ENCODE measurements around the gene TMEM187.

The TMEM187 gene

DNA sequence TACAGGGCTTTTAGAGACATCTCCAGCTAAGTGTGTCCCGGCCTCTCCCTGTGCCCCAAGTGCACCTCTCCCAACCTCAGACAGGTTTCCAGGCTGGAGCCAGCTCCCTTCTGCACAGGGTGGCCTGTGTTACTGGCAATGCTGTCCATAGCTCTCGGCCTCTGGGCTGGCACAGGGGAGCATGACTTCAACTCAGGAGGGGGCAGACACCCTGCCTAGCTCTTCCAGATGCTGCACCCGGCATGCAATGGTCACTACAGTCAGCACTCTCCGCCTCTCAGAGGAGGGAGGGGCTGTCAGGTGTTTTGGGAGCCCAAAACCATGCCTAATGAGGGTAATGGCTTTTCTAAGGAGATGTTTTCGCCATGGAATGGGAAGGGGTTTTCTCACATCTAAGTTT, 49.6 kb downstream of the TMEM187 start:
- H3K14ac ChIP-seq (ENCODE audit: low read length): no peak overlapping the region
- no peak overlapping the region for H4K12ac ChIP-seq (ENCODE audit: low read depth, low read length)
- no peak overlapping the region for H2AFZ ChIP-seq (ENCODE audit: insufficient read depth, low read length, poor library complexity)
- no peak overlapping the region for H3K4me3 ChIP-seq (ENCODE audit: low read depth, low read length)
- DNase-seq: no peak
- H3K79me1 ChIP-seq (ENCODE audit: low read length): peaks cover 8% of the 10 kb centered on the region
- peaks cover 11 to 23% of the 10 kb centered on the region in 2 experiments for H3K4me1 ChIP-seq (ENCODE audit: control insufficient read depth in 1 of 2, insufficient read depth in 2 of 2, low read length in 2 of 2)
- H3K27me3 ChIP-seq (ENCODE audit: insufficient read depth, low read length): no peaks in the 10 kb centered on the region
- H2BK12ac ChIP-seq (ENCODE audit: low read length): no peak overlapping the region
- H3K79me2 ChIP-seq (ENCODE audit: control insufficient read depth, insufficient read depth, low read length, poor library complexity): peaks cover 6% of the 10 kb centered on the region
- H3K4me2 ChIP-seq (ENCODE audit: low read length): no peak overlapping the region
- no peak overlapping the region for H3K18ac ChIP-seq (ENCODE audit: low read length)
- H3K36me3 ChIP-seq (ENCODE audit: control insufficient read depth in 1 of 2, insufficient read depth in 2 of 2, low read length in 2 of 2): peaks cover 10 to 11% of the 10 kb centered on the region in 2 experiments
- no peak overlapping the region for H4K8ac ChIP-seq (ENCODE audit: low read depth, low read length)
- H2AK5ac ChIP-seq (ENCODE audit: low read length): no peak overlapping the region
- H3K4ac ChIP-seq (ENCODE audit: low read depth, low read length): no peak overlapping the region
- no CpG with 5 or more reads among the region's 5 CpGs for WGBS (ENCODE audit: extremely low coverage, insufficient coverage, insufficient read length)
- no peak overlapping the region for H2BK5ac ChIP-seq (ENCODE audit: low read depth, low read length, poor library complexity)
- no peaks in the 10 kb centered on the region for H3K9me3 ChIP-seq (ENCODE audit: insufficient read depth, low read depth, low read length)
- no peak overlapping the region for H4K91ac ChIP-seq (ENCODE audit: low read depth, low read length)
- H3K9ac ChIP-seq (ENCODE audit: low read length): no peak overlapping the region
- H3K23ac ChIP-seq (ENCODE audit: low read length): no peak overlapping the region
- no peak overlapping the region for H3K27ac ChIP-seq (ENCODE audit: low read depth, low read length)
- H2BK120ac ChIP-seq (ENCODE audit: insufficient read depth, low read length, poor library complexity): no peak overlapping the region

DNA sequence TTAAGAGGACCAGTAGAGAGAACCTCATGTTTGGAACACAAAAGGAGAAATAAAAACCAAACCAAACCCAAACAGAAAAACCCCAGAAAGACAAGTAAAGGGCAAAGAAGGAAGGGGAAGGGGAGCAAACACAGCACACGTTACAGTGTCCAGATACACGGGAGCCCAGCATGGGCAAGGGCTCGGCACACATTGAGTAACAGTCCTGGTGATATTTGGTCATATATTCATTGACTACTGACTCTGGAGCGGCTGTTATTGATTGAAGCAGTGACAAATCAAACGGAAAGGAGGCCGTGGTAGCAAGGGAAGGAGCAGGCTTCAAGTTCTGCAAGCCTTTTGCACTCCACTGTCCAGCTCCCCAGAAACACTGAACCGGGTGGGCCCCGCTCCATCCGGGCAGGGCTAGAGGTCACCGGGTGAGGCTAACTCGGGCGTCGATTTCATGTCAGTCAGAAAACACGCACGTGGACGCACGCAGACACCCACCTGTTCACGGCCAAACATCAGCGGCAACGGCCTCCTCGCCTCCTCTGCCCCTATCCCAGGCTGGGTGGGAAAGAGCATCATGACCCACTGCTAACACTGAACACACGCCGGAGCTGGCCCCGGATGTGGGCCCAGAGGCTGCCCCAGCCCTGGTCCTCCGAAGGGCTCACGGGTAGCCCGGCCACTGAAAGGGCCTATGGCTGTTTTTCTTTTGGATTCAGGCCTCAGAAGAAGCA, 50.9 kb downstream of the TMEM187 start:
- no CpG with 5 or more reads among the region's 27 CpGs for WGBS (ENCODE audit: extremely low coverage, insufficient coverage, insufficient read length)
- Histone ChIP-seq H3K18ac (ENCODE audit: low read length) (no peak overlapping the region), H2BK12ac (ENCODE audit: low read length) (no peak overlapping the region)

DNA sequence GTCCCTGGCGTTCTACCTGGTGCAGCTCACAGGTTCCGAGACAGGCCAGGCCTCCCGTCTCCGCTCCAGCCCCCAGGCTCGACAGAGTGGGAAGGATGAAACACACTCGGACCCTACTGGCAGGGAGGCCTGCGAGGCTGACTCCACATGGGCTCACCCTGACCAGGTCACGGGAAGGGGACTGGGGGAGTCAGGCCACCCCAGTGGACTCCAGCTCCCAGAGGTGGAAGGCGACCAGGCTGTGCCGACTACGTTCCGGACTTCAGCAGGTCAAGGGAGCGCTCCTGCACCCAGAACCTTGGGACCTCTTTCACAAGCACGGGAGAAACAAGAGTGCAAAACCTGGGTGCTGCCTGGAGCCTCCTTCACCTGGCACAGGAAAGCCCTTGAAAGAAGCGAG, 51.7 kb downstream of the TMEM187 start:
- no peak overlapping the region for H3K4me3 ChIP-seq (ENCODE audit: low read depth, low read length)
- no peak overlapping the region for H3K27ac ChIP-seq (ENCODE audit: low read depth, low read length)
- no peak overlapping the region for H2BK12ac ChIP-seq (ENCODE audit: low read length)
- no peak overlapping the region for H2AFZ ChIP-seq (ENCODE audit: insufficient read depth, low read length, poor library complexity)
- H3K4ac ChIP-seq (ENCODE audit: low read depth, low read length): no peak overlapping the region
- no peak overlapping the region for H3K18ac ChIP-seq (ENCODE audit: low read length)
- H3K27me3 ChIP-seq (ENCODE audit: insufficient read depth, low read length): no peaks in the 10 kb centered on the region
- H3K23ac ChIP-seq (ENCODE audit: low read length): no peak overlapping the region
- peaks cover 11 to 17% of the 10 kb centered on the region in 2 experiments for H3K4me1 ChIP-seq (ENCODE audit: control insufficient read depth in 1 of 2, insufficient read depth in 2 of 2, low read length in 2 of 2)
- H2BK5ac ChIP-seq (ENCODE audit: low read depth, low read length, poor library complexity): no peak overlapping the region
- no CpG with 5 or more reads among the region's 15 CpGs for WGBS (ENCODE audit: extremely low coverage, insufficient coverage, insufficient read length)
- no peaks in the 10 kb centered on the region for H3K9me3 ChIP-seq (ENCODE audit: insufficient read depth, low read depth, low read length)
- peaks cover 7% of the 10 kb centered on the region for H3K79me1 ChIP-seq (ENCODE audit: low read length)
- no peak overlapping the region for H4K91ac ChIP-seq (ENCODE audit: low read depth, low read length)
- H3K36me3 ChIP-seq (ENCODE audit: control insufficient read depth in 1 of 2, insufficient read depth in 2 of 2, low read length in 2 of 2): peaks cover 11 to 15% of the 10 kb centered on the region in 2 experiments
- H3K9ac ChIP-seq (ENCODE audit: low read length): no peak overlapping the region
- no peak overlapping the region for H3K14ac ChIP-seq (ENCODE audit: low read length)
- no peak overlapping the region for H4K8ac ChIP-seq (ENCODE audit: low read depth, low read length)
- no peak overlapping the region for H3K4me2 ChIP-seq (ENCODE audit: low read length)
- peaks cover 5% of the 10 kb centered on the region for H3K79me2 ChIP-seq (ENCODE audit: control insufficient read depth, insufficient read depth, low read length, poor library complexity)
- no peak for DNase-seq
- no peak overlapping the region for H4K12ac ChIP-seq (ENCODE audit: low read depth, low read length)
- no peak overlapping the region for H2BK120ac ChIP-seq (ENCODE audit: insufficient read depth, low read length, poor library complexity)
- H2AK5ac ChIP-seq (ENCODE audit: low read length): no peak overlapping the region

More for the DNA sequence above, 50.9 kb downstream of the TMEM187 start:
- Histone ChIP-seq H3K27me3 (ENCODE audit: insufficient read depth, low read length) (no peaks in the 10 kb centered on the region), H4K8ac (ENCODE audit: low read depth, low read length) (no peak overlapping the region), H3K9me3 (ENCODE audit: insufficient read depth, low read depth, low read length) (no peaks in the 10 kb centered on the region), H3K36me3 (ENCODE audit: control insufficient read depth in 1 of 2, insufficient read depth in 2 of 2, low read length in 2 of 2) (peaks cover 7 to 9% of the 10 kb centered on the region in 2 experiments), H3K23ac (ENCODE audit: low read length) (no peak overlapping the region), H3K27ac (ENCODE audit: low read depth, low read length) (no peak overlapping the region), H3K79me1 (ENCODE audit: low read length) (peaks cover 8% of the 10 kb centered on the region), H3K4me3 (ENCODE audit: low read depth, low read length) (no peak overlapping the region), H3K79me2 (ENCODE audit: control insufficient read depth, insufficient read depth, low read length, poor library complexity) (peaks cover 6% of the 10 kb centered on the region), H3K4me1 (ENCODE audit: control insufficient read depth in 1 of 2, insufficient read depth in 2 of 2, low read length in 2 of 2) (peaks cover 11 to 23% of the 10 kb centered on the region in 2 experiments), H3K4me2 (ENCODE audit: low read length) (no peak overlapping the region), H3K14ac (ENCODE audit: low read length) (no peak overlapping the region), H2BK120ac (ENCODE audit: insufficient read depth, low read length, poor library complexity) (no peak overlapping the region), H3K4ac (ENCODE audit: low read depth, low read length) (no peak overlapping the region), H4K91ac (ENCODE audit: low read depth, low read length) (no peak overlapping the region), H2AK5ac (ENCODE audit: low read length) (no peak overlapping the region), H2BK5ac (ENCODE audit: low read depth, low read length, poor library complexity) (no peak overlapping the region), H4K12ac (ENCODE audit: low read depth, low read length) (no peak overlapping the region), H2AFZ (ENCODE audit: insufficient read depth, low read length, poor library complexity) (no peak overlapping the region), H3K9ac (ENCODE audit: low read length) (no peak overlapping the region)
- no peak for DNase-seq

DNA sequence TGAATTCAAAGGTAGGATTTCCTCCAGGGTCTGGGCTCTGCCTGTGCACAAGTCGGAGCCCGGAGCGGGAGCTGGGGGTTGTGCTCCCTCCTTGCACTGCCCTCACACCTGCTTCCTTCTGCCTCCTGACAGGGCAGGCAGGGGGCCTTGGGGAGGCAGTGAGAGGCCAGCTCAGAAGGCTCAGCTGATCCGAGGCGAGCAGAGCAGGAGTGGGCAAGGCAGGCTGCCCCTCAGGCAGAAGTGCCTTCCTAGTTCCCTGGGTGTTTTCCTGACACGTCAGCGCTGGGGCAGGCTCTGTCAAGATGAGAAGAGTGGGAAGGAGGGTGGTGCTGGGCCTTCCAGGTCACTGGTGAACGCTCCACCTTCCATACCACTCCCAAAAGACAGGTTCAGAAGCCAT, 52.7 kb downstream of the TMEM187 start:
- Histone ChIP-seq H2BK5ac (ENCODE audit: low read depth, low read length, poor library complexity) (no peak overlapping the region), H3K4me1 (ENCODE audit: control insufficient read depth in 1 of 2, insufficient read depth in 2 of 2, low read length in 2 of 2) (peaks cover 9 to 13% of the 10 kb centered on the region in 2 experiments), H4K12ac (ENCODE audit: low read depth, low read length) (no peak overlapping the region), H3K14ac (ENCODE audit: low read length) (no peak overlapping the region), H2BK120ac (ENCODE audit: insufficient read depth, low read length, poor library complexity) (no peak overlapping the region), H2AFZ (ENCODE audit: insufficient read depth, low read length, poor library complexity) (no peak overlapping the region), H3K27ac (ENCODE audit: low read depth, low read length) (no peak overlapping the region), H2AK5ac (ENCODE audit: low read length) (no peak overlapping the region), H3K4me3 (ENCODE audit: low read depth, low read length) (no peak overlapping the region), H3K79me2 (ENCODE audit: control insufficient read depth, insufficient read depth, low read length, poor library complexity) (peaks cover under 1% of the 10 kb centered on the region), H2BK12ac (ENCODE audit: low read length) (no peak overlapping the region), H3K36me3 (ENCODE audit: control insufficient read depth in 1 of 2, insufficient read depth in 2 of 2, low read length in 2 of 2) (peaks cover 18 to 22% of the 10 kb centered on the region in 2 experiments), H3K9ac (ENCODE audit: low read length) (no peak overlapping the region), H3K4ac (ENCODE audit: low read depth, low read length) (no peak overlapping the region), H3K18ac (ENCODE audit: low read length) (no peak overlapping the region), H3K27me3 (ENCODE audit: insufficient read depth, low read length) (no peaks in the 10 kb centered on the region), H4K91ac (ENCODE audit: low read depth, low read length) (no peak overlapping the region), H3K4me2 (ENCODE audit: low read length) (no peak overlapping the region), H3K9me3 (ENCODE audit: insufficient read depth, low read depth, low read length) (no peaks in the 10 kb centered on the region), H3K79me1 (ENCODE audit: low read length) (peaks cover 2% of the 10 kb centered on the region), H4K8ac (ENCODE audit: low read depth, low read length) (no peak overlapping the region), H3K23ac (ENCODE audit: low read length) (no peak overlapping the region)
- WGBS (ENCODE audit: extremely low coverage, insufficient coverage, insufficient read length): no CpG with 5 or more reads among the region's 8 CpGs
- DNase-seq: peak; percentile 45 to 52
